Hepatic stellate cell (primary cell): ENCODE data around the gene BPIFB6.

ENCODE experiments used
- DNase-seq: peaks from one replicate; pipeline ENCODE4 v3.0.0; 2011; ENCODE audit warnings: low spot score

Gene BPIFB6

GRCh38 chr20:33092361-33092760 lies 60.9 kb downstream of the BPIFB6 start:
- no peak for DNase-seq

DNA sequence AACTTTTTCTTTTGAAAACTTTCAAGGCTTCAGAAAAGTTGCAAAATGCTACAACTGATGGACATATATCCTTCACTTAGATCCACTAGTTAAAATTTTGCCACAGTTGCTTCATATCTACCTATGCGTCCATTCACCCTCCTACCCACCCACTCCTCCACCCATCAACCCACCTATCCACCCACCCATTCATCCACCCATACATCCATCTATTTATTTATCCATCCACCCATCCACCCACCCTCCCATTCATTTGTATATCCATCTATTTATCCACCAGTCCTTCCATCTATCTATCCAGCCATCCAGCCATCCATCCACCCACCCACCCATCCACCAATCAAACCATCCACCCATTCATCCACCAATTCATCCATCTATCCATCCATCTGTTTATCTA lies 61.6 kb downstream of the BPIFB6 start:
- no peak for DNase-seq

GRCh38 chr20:33093582-33093981 lies 62.1 kb downstream of the BPIFB6 start:
- no peak for DNase-seq
